ENCODE measurements around the gene PLPP4.

PLPP4 gene

DNA sequence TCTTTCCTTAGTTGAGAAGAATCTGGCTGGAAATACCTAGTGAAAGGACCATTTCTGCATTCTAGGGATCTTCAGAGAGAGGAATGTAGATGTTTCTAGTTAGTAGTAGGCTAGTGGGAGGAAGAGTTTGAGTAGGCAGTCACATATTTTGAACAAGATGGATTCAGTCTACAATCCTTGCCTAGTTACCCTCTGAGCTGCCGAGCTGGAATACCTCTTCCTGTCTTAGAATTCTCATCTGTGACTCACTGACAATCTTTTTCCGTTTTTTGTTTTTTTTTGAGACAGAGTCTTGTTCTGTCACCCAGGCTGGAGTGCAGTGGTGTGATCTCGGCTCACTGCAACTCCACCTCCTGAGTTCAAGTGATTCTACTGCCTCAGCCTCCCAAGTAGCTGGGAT, 30.7 kb upstream of the PLPP4 start:
- Histone ChIP-seq H3K27me3 (ENCODE audit: insufficient read depth, poor library complexity, severe bottlenecking) (no peaks in the 10 kb centered on the region), H3K4me3 (replicated peaks; ENCODE audit: insufficient read depth, low read length) (no peak overlapping the region), H3K27ac (replicated peaks) (no peak overlapping the region)
- DNase-seq (ENCODE audit: low read depth in 1 of 2, low spot score in 1 of 2), result no peak
- TF ChIP-seq POLR2AphosphoS5 (IDR thresholded peaks at IDR 0.05; ENCODE audit: low read depth), result no peak
- TF ChIP-seq GABPA (IDR thresholded peaks at IDR 0.05; ENCODE audit: low read depth), result no peak
- no peak for TF ChIP-seq SPI1 (IDR thresholded peaks at IDR 0.05; ENCODE audit: borderline replicate concordance, low read depth)
- TF ChIP-seq CTCF (IDR thresholded peaks at IDR 0.05; ENCODE audit: insufficient read depth, low read length), result no peak
- TF ChIP-seq, protein P1, sequence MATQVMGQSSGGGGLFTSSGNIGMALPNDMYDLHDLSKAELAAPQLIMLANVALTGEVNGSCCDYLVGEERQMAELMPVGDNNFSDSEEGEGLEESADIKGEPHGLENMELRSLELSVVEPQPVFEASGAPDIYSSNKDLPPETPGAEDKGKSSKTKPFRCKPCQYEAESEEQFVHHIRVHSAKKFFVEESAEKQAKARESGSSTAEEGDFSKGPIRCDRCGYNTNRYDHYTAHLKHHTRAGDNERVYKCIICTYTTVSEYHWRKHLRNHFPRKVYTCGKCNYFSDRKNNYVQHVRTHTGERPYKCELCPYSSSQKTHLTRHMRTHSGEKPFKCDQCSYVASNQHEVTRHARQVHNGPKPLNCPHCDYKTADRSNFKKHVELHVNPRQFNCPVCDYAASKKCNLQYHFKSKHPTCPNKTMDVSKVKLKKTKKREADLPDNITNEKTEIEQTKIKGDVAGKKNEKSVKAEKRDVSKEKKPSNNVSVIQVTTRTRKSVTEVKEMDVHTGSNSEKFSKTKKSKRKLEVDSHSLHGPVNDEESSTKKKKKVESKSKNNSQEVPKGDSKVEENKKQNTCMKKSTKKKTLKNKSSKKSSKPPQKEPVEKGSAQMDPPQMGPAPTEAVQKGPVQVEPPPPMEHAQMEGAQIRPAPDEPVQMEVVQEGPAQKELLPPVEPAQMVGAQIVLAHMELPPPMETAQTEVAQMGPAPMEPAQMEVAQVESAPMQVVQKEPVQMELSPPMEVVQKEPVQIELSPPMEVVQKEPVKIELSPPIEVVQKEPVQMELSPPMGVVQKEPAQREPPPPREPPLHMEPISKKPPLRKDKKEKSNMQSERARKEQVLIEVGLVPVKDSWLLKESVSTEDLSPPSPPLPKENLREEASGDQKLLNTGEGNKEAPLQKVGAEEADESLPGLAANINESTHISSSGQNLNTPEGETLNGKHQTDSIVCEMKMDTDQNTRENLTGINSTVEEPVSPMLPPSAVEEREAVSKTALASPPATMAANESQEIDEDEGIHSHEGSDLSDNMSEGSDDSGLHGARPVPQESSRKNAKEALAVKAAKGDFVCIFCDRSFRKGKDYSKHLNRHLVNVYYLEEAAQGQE (IDR thresholded peaks at IDR 0.05; ENCODE audit: insufficient replicate concordance, low read depth), result no peak

DNA sequence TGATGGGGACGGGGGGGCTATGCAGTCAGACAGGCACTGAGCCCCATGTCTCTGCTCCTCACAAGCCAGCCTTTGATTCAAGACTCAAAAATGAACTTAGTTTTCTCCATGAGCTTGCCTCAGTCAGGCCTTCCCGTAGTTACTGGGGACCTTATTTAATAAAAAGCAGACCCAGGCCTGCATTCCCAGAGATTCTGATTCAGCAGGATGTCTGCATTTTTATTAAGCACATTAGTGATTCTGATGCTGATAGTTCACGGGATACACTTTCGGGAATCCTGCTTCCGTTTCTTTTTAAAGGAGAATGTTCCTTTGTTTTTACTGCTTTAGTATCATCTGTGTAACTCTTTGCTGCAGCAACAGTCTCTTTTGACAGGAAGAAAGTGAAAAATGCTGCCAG, 28.3 kb upstream of the PLPP4 start:
- Histone ChIP-seq H3K27me3 (ENCODE audit: insufficient read depth, poor library complexity, severe bottlenecking) (no peaks in the 10 kb centered on the region), H3K4me3 (replicated peaks; ENCODE audit: insufficient read depth, low read length) (no peak overlapping the region), H3K27ac (replicated peaks) (no peak overlapping the region)
- no peak for DNase-seq (ENCODE audit: low read depth in 1 of 2, low spot score in 1 of 2)
- TF ChIP-seq POLR2AphosphoS5 (IDR thresholded peaks at IDR 0.05; ENCODE audit: low read depth), result no peak
- no peak for TF ChIP-seq CTCF (IDR thresholded peaks at IDR 0.05; ENCODE audit: insufficient read depth, low read length)
- TF ChIP-seq, protein P1 (IDR thresholded peaks at IDR 0.05; ENCODE audit: insufficient replicate concordance, low read depth), result no peak
- TF ChIP-seq GABPA (IDR thresholded peaks at IDR 0.05; ENCODE audit: low read depth), result no peak
- TF ChIP-seq SPI1 (IDR thresholded peaks at IDR 0.05; ENCODE audit: borderline replicate concordance, low read depth), result no peak

GRCh38 chr10:120429395-120429794, 27.6 kb upstream of the PLPP4 start:
- H3K4me3 ChIP-seq (replicated peaks; ENCODE audit: insufficient read depth, low read length), result no peak overlapping the region
- no peak for DNase-seq (ENCODE audit: low read depth in 1 of 2, low spot score in 1 of 2)
- no peak overlapping the region for H3K27ac ChIP-seq (replicated peaks)
- H3K27me3 ChIP-seq (ENCODE audit: insufficient read depth, poor library complexity, severe bottlenecking), result no peaks in the 10 kb centered on the region
- no peak for TF ChIP-seq GABPA (IDR thresholded peaks at IDR 0.05; ENCODE audit: low read depth)

GRCh38 chr10:120431251-120431651, 25.8 kb upstream of the PLPP4 start:
- Histone ChIP-seq H3K4me3 (replicated peaks; ENCODE audit: insufficient read depth, low read length) (no peak overlapping the region), H3K27ac (replicated peaks) (no peak overlapping the region), H3K27me3 (ENCODE audit: insufficient read depth, poor library complexity, severe bottlenecking) (no peaks in the 10 kb centered on the region)
- DNase-seq (ENCODE audit: low read depth in 1 of 2, low spot score in 1 of 2), result no peak
- no peak for TF ChIP-seq SPI1 (IDR thresholded peaks at IDR 0.05; ENCODE audit: borderline replicate concordance, low read depth)
- TF ChIP-seq CTCF (IDR thresholded peaks at IDR 0.05; ENCODE audit: insufficient read depth, low read length), result no peak
- no peak for TF ChIP-seq GABPA (IDR thresholded peaks at IDR 0.05; ENCODE audit: low read depth)
- no peak for TF ChIP-seq POLR2AphosphoS5 (IDR thresholded peaks at IDR 0.05; ENCODE audit: low read depth)
- TF ChIP-seq, protein P1 (IDR thresholded peaks at IDR 0.05; ENCODE audit: insufficient replicate concordance, low read depth), result no peak

All from HL-60 (cell line).